GM19324 (cell line): ENCODE results near the gene RASSF1.
"Not testable (repeated sequence)": the region's sequence is repeated elsewhere in the genome, so short reads cannot be mapped to it uniquely, and the experiment has no call there.

Experiments
- ATAC-seq: cut with Tn5 transposase; IDR thresholded peaks from one replicate; pipeline ENCODE4 v1.9.1; 2021; ENCODE audit warnings: mild to moderate bottlenecking, moderate library complexity; ENCODE audit not compliant: unreplicated experiment, low FRiP score

The RASSF1 gene

DNA sequence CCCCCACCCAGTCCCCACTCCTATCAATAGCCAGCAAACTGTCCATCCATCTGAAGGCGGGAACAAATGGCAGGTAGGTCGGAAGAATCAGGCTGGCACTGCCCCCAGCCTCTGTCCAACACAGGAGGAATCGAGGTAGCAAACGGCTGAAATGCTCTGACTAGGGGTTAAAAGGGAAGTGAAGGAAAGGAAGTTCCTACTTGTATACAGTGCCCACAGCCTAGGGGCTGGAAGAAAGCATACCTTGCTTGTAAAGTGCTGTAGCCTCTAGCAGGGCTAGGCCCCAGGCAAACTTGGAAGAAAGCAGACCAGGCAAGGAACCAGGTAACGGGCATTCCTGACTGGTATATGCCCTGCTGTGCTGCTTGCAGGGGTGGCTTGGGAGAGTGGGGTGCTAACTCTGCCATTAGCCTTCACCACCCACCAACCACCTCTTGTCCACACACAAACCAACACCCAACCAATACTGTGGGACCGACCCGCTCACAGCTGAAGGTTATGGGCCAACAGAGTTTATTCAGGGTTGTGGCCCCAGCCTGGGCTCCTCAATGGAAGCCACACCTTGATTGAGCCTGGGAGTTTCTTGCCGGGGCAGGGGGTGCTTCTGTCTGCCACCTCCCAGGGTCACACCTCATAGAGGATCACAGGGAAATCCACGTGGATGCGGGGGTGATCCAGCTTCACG lies 15.0 kb downstream of the RASSF1 start:
- ATAC-seq, result no peak

DNA sequence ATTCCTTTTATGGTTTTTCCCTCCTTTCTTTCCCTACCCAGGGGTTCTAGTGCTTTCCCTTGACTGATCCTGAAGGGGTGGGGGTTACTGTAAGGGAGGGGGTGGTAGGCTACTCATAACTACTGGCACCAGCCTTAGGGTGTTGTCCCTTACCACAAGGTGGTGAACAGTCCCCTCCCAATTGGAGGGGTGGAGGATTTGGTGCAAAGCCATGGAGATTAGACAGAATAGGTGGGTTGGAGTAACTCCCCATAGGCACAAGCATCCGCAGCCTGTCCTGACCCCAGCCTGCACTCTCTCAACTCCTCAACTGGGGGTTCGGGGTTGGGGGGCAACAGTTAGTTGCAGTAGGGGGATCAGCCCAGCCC lies 15.5 kb downstream of the RASSF1 start:
- ATAC-seq, result no peak

DNA sequence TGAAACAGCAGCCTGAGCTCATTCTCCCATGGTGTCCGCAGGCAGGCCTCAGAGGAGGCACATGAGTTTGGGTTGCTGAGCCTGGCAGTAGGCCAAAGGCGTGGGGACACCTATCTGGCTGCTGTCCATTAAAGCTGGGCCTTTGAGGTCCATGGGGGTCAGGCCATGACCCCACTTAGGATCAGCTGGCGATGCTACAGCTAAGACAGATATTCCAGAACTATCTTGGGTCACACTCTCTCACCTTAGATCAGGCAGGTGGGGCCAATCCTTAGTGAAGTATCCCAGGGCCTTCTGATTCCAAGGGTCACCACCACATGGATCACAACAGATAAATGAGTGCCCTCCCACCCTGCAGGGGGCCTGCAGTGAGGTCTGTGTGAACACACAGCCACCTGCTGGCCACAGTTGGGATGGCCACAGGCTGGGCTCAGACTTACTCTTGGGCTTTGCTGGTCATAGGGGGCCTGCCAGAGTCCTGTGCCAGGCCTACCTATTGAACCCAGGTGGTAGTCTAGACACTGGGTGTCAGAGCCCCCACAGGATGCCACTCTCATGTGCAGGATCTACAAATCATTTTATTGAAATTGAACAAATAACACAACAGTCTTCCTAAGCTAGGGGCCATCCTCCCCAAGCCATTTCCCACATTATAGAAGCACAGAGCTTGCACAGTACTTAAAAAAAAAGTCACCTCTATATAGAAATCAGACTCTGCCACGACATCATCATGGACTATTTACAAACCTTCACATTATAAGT lies 16.1 kb downstream of the RASSF1 start:
- no peak for ATAC-seq

DNA sequence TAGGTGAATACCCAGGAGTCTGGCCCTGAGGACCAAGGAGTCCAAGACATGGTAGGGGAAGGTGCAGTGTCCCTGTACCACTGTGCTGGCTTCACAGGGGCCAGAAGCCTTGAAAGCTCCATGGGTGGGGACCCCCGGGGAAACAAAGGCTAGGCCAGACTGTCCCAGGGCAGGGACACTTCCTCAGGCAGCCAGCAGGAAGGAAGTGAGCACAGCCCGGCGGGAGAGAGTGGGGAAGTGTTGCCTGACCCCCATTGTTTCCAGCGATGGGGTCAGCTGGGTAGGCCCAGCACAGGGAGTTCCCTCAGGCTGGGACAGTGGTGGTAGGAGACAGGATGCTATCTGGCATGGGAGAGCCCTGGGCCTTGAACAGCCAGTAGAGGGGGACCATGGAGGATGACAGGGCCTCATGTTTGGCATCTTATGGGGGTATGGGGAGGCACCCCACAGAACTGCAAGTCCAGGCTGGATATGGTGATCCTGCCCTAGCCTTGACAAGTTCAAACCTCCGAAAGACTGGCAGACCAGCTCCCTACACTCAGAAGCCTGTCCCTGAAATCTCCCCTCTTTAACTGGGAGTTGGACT lies 16.9 kb downstream of the RASSF1 start:
- ATAC-seq, result no peak

DNA sequence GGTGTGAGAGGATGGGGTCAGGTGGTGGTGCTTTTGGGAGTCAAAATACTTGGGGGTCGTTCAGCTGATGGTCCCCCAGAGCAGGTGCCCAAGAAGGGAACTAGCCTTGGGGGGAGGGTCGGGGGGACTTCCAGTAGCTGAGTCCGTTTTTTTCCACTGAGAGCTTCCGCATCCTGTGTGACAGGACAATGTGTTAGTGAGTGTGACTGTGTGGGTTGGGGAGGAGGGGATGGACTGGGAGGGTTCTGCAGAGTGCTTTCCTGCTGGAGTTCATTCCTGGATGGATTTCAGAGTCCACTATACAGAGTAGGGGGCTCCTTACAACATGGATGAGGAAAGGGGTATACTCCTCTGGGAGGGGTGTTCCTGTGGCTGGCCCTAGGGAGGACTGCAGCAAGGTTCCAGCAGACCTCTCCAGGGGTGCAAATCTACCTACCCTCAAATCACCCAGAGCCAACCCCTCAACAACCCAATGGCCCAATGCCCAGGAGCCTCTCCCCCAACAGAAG lies 17.5 kb downstream of the RASSF1 start:
- no peak for ATAC-seq

DNA sequence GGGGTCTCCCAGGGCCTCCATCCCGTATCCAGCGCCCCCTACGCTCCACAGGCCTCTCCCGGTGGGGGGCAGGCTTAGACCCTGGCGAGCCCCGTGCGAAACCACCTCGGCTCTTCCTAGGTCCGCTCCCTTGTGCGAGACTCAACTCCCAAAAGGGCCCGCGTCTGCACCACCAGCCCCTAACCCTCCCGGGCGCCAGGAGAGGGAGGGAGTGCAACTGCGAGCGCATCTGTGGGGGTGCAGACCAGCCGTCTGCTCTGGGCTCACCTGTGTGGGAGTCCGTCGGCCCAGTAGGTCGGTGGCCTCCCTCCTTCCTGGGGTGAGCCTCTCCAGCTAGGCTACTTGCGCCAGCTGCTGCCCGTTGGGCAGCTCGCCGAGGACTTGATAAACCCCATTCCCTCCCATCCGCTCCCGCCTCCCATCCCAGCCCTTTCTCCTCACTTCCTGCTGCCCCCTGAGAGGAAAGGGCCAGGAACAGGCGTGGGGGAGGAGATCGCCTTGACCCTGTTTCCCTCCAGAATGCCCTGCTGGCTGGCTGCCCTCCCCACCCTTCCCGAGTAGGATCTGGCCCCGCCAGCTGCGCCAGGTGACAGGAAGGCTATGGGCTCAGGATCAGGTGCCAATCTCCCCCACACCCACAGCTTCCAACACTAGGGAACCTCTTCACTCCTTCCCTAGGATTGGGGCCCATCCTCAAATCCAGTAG lies 18.1 kb downstream of the RASSF1 start, which contains the start of gene HYAL2:
HYAL2 (minus strand) TSS at position 360 of the 706 bp plus-strand sequence. CDS start 2,256 bp downstream, outside the sequence.
- ATAC-seq, result no peak

DNA sequence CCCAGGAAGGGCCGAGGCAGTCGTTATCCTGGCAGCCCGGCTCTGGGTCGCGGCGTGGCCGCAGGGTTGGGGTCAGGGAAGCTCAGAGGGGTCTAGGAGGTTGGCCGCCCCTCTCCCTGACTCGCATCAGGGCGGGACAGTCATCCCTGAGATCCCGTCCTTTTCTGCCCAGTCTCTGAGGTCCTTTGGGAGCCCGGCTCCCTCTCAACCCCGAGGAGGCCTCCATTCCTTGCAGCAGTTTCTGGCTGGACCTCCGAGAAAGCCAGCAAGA lies 18.6 kb downstream of the RASSF1 start:
- no peak for ATAC-seq

DNA sequence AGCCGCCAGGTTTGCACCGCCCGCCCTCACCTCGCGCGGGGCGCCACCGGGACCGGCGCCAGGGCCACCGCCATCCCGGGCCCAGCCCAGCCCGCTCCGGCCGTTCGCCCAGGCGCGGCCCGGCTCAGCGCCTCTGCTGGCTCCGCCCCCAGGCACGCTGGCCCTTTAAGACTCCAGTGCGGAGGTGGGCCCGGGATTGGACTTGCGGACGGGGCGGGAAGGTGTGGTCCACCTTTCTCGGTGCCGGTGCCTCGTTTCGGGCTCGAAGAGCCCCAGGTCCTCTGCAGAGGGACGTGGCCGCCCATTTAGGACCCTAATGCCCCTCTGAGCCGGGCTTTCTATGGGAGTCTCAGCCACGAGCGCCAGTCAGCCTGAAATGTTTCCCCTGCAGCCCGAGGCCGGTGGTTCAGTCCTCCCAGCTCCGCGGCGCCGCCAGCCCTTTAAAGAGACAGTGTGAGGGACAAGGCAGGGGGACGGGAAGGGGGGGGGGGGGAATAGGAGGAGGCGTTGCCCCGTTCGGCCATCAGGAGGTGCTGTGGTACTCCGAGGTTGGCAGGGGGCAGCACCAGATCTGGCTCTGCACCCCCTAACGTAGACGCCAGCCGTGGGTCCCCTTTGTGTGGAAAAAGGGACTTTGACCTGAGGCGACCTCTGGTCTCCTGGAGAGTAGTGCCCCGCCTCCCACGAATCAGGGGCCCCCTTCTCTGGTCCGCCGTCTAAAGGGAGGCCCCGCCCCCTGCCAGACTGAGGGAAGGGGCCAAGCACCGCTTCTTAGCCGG lies 19.1 kb downstream of the RASSF1 start:
- ATAC-seq, result peak; percentile 83

DNA sequence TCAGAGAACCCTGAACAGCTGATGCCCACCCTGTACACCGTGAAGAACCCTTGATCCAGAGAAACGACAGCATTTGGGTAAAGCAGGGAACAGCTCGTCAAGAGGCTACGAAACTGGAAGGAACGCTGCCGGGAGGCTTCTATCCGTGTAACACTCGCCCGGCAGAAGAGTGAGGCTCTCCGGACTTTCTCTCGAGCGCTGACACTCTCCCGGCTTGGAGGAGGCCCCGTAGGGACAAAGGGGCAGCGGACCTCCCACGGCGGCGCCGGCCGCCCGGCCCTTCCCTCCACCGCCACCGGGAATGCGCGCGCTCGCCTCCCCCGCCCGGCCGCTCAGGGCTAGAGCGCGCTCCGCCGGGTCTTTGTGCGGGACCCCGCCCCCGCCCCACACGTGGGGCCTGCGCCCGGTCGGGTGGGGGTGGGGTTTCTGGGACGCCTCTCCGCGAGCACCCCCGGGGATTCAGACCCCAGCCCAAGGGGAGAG lies 19.7 kb downstream of the RASSF1 start:
- peak; percentile 52 for ATAC-seq

DNA sequence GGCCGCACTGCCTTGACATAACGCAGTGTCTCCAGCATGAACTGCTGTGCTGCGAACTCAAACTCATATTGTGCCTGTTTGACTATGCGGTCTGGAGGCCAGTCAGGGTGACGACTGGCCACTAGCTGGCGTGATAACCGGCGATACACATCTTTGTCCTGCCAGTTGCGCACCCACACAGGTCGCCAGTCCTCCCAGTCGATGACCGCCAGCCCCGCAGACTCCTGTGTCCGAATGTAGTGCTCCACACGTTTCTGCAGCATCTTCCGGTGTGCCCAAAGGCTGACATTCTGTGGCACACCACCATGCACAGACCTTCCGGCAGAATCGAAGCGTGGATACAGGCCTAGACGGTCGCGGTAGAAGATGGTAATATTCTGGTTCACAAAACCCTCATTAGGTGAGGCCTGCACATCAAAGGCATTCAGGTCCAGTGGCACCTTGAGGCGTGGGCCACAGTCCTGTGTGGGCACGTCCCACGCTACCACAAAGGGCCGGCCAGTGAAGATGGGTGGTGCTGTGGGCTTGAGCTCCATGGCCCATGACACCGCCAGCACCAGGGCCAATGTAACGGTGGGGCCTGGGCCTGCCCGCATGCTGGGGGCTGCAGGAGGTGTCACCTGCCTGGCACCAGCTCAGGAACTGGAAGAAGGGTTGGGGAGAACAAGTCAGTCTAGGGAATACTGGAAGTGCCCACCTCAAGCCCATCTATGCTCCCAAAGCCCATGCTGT lies 20.6 kb downstream of the RASSF1 start:
- ATAC-seq, result no peak

DNA sequence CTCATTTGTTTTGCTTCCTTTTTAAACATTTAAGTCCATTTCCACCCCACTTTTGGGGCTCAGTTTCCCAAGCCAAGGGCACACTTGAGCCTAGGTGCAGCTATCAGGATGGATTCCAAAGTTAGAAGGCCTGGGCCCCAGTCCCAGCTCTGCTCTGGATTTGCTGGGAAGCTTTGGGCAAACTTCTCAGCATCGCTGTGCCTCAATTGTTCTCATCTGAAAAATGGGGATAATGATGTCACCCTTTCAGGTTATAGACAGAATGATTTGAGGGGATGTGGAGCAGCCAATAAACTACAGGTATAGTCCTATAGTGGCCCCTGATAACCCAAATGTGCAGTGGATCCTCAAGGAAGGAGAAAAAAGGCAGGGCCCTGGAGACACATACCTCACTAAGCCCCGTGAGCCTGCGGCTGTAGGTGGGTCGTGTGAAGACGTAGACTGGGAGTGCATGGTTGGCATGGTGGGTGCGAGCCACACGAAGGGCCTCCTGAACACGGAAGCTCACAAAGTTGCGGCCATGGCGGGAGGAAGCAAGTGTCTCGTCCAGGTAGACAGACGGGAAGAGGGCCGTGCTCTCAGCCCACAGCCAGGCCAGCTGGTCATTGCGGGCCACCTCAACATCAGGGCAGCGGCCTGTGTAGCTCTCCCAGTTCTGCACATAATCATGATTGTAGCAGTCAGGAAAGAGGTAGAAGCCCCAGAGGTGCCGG lies 21.3 kb downstream of the RASSF1 start:
- no peak for ATAC-seq

DNA sequence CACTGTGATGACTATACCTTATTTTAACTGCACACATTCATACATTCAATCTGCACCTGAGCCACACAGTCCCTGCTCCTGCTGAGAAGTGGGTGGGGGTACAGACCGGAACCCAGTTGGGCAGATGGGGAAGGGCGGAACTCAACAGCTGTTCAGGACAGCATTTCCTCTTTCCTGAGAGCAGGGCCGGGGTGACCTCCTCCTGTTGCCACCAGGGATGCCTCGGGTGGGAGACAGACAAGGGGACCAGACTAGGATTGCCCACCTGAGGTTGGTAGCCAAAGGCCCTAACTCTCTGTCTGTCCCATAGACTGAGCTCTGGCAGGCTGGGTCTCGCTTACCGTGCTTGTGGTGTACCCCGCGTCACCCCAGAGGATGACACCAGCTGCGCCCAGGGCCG lies 22.0 kb downstream of the RASSF1 start:
- no peak for ATAC-seq

DNA sequence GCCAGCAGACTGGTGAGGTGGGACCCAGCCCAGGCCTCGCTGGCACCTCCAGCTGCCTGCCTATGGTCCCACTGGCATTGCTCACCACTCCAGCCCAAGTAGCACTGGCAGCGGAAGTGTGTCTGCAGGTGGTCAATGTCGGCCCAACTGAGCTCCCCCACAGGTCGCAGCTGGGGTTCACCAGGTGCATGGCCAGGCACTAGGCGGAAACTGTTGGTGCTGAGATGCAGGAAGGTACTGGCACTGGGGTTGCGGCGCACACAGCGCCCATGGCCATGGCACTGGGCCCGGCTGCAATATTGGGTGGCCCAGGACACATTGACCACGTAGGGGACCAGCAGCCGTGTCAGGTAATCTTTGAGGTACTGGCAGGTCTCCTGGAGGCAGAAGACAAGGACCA lies 22.5 kb downstream of the RASSF1 start:
- no peak for ATAC-seq

DNA sequence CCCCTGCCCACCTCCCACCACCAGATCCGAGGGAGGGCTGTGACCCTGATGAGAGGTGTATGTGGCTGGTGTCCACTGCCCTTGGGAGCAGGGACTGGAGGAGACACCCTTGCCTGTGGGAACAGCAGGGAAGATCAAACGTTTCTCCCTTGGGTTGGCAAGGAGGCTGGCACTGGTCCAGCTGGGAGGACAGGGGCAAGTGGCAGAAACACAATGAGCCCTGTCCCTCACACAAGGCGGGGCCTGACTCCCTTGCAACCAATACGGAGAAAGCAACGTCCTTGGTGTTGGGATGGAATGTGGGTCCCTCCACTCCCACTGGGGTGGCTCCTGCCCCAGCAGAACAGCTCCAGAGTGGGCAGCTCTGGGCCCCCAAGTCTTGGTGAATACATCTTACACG lies 23.3 kb downstream of the RASSF1 start:
- ATAC-seq, result no peak

DNA sequence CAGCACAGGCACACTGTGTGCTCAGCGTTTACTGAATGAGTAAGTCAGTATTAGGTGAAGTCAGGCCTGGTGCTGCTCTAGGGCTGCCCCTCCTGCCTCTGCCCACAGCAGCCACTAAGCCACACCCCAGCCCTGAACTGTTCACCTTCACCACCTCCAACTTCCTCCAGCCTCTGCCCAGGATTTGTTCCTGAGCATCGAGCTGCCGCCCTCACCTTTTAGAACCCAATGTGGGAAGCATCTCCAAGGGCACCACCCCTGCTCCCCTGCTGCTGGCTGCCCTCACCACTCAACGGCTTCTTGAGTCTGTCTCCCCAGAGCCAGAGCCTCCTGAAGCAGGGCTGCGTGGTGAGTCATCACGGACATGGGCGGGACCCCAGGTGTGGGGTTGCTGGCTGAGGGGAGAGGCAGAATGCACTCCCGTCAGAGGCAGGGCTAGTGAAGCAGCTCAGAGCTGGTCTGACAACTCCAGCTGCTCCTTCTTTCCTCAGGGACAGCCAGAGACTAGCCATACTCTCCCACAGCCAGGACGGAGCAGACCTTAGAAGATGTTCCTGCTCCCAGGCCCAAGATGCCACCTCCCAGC lies 23.9 kb downstream of the RASSF1 start:
- ATAC-seq, result no peak

DNA sequence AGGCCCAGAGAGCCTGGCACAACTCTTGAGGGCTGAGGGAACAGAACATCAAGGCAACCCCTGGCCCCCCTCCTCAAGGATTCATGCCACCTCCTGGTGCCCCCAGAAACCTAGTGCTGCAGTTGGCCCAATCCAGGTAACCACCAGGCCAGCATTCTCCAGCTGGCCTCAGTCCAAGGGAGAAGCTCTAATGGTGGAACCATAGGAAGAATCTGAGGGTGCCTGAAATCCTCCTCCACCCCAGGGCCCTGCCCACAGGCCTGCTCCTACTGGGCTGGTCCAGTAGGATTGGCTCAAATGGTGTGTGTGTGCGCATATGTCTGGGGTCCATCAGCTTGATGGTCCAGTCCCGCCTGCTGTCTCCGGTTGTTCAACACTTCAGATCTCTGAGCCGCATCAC lies 25.8 kb downstream of the RASSF1 start:
- ATAC-seq, result no peak

DNA sequence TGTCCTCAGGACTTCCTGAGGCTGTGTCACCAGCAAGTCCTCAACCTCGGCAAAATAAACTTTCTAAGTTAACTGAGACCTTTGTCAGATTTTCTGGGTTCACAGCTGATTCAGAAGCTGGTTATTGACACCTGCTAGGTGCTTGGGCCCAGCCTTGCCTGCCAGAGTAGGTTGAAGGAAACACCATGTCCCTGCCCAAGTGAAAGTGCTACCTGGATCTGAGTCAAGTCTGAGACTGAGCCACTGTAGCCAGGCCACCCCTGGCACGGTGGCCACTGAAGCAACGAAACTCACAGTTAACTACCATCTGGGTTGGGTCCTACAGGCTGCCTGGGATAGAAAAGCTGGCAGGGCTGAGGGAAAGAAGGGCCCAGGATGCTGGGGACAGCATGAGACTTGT lies 26.3 kb downstream of the RASSF1 start:
- no peak for ATAC-seq

DNA sequence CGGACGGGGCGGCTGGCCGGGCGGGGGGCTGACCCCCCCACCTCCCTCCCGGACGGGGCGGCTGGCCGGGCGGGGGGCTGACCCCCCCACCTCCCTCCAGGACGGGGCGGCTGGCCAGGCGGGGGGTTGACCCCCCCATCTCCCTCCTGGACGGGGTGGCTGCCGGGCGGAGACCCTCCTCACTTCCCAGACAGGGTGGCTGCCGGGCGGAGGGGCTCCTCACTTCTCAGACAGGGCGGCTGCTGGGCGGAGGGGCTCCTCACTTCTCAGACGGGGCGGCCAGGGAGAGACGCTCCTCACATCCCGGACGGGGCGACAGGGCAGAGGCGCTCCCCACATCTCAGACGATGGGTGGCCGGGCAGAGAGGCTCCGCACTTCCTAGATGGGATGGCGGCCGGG lies 28.6 kb downstream of the RASSF1 start:
- not testable (repeated sequence) for ATAC-seq

DNA sequence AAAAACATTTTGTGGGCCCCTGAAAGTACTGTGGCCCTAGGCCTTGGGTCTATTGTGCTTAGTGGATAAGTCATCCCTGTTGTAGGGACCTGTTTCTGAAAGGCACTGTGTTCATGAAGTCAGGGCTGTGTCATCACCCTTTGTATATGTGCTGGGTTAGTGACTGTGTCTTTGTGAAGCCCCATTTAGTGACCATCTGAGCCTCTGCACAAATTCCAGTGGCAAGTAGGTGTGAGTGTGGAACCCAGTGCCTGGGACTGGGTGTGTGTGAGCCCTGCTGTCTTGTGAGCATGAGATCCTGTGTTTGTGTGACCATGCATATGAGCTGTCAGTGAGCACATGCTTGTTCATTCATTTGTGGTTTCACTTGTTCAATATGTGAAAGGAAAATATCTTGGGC lies 36.0 kb downstream of the RASSF1 start:
- ATAC-seq, result no peak
